GM19025 (cell line): ENCODE data around the gene SIGLEC12.

Experiments used
- ATAC-seq: cut with Tn5 transposase; IDR thresholded peaks from one replicate; pipeline ENCODE4 v1.9.1; 2021; ENCODE audit warnings: mild to moderate bottlenecking, low read depth, moderate library complexity; ENCODE audit not compliant: unreplicated experiment

SIGLEC12 gene

GRCh38 chr19:51501594-51502263 lies at the start of gene SIGLEC12:
Gene SIGLEC12 (minus strand): TSS chr19:51501800. CDS start chr19:51501733, 67 bp downstream.
- ATAC-seq, result no peak

DNA sequence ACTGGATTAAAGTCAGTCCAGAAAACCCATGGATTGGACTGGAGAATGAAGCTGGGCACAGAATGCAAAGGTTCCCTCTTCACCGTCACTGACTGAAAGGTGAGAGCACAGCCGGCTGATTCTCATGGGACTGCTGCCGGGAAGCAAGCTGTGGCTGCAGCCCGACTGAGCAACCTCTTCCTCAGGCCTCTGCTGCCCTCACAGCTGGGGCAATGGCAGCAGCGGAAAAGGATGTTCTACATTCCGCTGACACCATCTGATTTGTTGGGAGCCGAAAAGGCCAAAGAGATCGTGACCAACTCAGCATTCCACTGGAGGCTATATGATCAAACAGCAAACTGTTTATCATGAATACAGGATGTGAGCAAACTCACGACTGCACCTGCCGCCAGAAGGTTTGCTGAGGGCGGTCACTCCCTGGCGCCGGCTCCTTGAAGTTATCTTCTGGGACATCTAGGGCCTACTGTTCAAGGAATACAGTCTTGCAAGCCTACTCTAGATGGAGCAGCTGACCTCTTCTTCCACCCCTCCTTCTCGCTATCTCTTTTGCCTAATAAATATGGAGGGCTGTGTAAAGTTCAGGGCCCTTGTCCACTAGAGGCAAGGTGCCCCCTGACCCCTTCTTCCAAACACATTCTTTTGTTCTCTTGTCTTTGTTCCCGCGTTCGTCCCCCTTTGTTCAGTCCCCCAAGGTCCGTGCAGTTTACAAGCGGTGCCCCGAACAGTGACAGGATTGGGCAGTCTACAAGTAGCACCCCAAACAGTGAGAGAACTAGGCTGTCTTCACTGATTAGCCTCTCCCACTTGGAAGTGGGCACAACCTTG lies 49.5 kb upstream of the SIGLEC12 start:
- no peak for ATAC-seq

GRCh38 chr19:51549533-51550324 lies 48.1 kb upstream of the SIGLEC12 start:
- no peak for ATAC-seq

DNA sequence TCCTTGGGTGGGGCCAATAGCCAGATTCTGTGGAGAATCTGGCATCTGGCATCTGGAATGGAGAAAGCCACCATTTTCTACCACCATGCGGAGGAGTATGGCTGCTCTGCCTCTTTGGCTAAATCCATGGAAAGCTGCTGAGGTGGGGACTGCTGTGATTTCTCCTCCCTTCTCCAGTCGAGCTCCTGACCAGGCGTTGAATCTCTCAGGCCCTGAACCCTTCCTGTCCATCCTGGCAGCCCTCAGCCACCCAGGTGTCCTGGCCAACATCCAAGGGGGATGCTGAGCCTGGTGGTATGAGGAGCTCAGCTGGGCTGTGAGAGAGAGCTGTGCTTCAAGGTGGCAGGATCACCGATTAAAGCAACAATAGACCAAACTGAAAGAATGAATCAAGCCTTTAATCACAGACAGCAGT lies 47.3 kb upstream of the SIGLEC12 start:
- no peak for ATAC-seq

- no peak for ATAC-seq
Observed at GRCh38 chr19:51548213-51548651, 46.6 kb upstream of the SIGLEC12 start.

- no peak for ATAC-seq
Observed at GRCh38 chr19:51547397-51548212, 46.0 kb upstream of the SIGLEC12 start.

DNA sequence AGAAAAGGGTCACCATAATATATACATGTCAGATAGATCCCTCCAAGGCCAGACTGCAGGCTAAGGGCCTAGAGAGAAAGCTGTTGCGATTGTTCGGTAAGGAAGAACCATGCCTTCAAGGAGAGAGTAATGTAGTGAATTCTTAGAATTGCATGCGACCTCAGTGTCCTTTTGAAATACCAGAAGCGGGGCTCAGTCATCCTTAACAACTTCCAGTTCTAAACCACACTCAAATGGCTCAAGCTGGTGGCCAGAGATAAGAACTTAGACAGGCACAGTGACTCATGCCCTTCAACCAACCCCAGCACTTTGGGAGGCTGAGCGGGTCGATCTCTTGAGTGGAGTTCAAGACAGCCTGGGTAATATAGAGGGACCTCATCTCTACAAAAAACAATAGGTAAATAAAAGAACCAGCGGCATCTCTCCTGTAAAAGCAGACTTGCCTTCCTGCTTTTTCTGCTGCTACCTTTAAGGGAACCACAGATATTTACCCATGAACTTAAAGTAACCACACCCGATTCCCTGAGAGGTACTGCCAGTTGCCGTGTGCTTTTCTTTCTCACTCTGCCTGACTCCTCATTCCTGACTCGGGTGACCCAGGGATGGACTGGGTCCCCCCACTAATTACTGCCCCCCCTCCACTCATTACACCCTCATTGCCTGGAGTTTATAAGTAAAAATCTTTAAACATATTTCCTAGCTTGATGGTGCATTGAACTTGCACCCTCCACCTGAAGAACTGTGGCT lies 45.2 kb upstream of the SIGLEC12 start:
- no peak for ATAC-seq

DNA sequence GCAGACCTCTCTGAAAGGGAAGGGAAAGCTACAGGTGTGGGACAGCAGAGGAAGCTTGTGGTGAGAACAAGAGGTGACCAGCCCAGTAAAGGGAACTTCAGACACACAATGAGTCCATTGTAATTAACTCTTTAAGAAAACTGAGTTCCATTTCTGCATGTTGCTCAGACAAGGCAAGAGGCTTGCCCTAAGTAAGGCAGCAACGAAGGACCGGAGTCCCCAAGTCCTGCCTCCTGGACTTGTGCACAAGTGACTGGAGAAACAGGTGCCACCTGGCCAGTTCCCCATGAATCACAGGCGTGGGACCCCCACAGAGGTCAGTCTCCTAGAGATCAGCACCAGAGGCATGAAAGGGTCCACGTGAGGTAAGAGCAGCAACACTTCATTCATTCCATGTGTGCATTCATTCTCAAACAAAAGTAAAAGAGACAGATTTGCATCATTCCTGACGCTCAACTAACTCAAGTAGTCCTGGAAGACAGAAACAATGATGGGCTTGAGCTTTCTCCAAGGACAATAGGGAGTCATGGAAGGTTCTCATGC lies 44.6 kb upstream of the SIGLEC12 start:
- ATAC-seq, result no peak

DNA sequence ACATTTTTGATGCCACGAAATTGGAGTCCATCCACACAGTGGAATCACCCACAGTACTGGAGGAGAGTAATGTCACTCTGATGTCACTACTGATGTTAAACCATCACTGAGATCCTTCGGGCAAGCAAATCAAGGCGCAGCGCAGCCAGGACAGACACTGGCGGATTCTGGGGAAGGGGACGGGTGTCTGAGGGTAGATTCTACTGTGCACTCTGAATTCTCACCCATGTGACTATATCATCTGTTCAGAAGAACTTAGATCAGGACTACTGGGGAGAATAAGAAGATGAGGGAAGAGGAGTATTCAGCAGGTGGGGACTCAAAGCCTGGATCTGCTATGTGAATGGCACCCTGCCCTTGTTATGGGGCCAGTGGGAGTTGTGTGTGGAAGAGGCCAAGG lies 42.4 kb upstream of the SIGLEC12 start:
- no peak for ATAC-seq

DNA sequence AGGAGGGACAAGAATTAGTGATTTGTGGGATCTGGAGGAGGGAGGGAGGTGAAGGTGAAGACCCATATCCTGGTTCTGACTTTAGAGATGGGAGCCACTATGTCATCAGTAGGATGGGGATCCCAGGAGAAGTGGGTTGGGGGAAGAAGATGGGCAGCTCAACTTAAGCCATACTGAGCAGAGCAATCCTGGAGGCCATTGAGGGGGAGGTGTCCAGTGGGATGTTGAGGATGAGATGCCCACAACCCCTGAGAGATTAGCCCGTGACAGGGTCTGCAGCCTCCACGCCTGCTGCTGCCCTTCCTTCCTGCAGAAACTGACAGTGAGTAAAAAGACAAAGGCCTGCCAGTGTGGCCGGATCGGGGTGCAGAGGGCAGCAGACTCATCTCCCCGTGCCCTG lies 41.1 kb upstream of the SIGLEC12 start:
- ATAC-seq, result no peak

- ATAC-seq, result no peak
Observed at GRCh38 chr19:51541458-51542357, 40.1 kb upstream of the SIGLEC12 start.

- no peak for ATAC-seq
Observed at GRCh38 chr19:51539821-51540366, 38.3 kb upstream of the SIGLEC12 start.

- no peak for ATAC-seq
Observed at GRCh38 chr19:51535535-51535934, 33.9 kb upstream of the SIGLEC12 start.

DNA sequence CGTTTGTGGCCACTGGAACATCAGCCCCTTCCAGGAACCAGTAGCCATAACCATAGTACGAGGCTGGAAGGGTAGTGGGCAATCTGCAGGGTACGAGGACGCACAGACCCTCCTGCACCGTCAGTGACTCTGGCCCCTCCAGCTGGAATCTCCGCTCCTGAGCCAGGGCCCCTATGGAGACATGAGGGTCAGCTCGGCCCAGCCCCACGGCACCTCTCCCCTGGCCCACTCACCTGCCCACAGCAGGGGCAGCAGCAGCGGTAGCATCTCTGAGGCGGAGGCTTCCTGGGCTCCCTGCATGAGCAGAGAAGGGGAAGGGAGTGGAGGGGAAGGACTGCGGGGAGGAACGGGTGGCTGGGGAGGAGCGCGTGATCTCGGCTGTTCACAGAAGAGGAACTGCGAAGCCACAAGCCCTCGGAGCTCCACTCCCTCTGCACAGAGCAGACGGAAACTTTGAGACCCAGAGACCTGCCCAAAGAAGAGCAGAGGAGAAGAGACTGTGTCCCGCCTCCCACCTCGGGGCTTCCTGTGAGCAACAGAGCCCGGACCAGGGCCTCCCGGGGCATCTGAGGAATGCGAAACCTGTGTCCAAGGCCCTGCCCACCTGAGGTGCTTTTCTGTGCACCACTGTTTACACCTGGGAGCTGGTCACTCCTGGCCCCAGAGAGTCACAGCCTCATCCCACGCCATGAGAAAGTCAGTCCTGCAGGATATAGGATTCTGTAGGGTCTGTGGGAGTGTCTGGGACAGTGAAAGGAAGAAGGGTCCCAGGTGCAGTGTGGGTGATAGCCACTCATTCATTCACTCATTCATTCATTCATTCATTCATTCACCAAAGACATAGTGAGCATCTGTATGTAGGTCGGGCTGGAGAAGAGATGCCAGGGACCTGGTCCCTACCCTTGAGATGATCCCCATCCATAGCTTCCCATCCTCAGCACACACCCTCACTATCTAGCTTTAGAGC lies 30.0 kb upstream of the SIGLEC12 start, which contains the start of gene SIGLEC6:
TSS of gene SIGLEC6 (minus strand) at position 322 of the 967 bp plus-strand sequence. CDS start at position 300, 22 bp downstream.
- no peak for ATAC-seq

GRCh38 chr19:51530616-51531015 lies 29.0 kb upstream of the SIGLEC12 start:
- ATAC-seq, result no peak

DNA sequence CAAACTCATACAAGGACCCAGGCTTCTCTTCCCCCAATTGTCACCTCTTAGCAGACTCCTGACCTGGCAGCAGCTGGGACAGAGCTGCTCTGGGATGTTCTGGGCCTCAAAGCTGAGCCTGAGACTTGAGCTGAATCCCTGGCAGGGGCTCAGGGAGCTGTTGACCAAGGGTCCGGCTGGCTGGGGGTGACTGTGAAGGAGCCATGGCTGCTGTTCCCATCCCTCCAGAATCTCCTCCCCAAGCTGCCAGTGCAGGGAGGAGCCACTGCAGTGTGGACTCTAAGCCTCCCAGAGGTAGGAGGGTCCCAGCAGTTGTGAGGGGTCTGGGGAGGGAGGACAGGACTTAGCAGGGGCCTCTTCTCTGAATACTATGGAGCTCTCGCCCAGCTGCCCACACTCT lies 27.7 kb upstream of the SIGLEC12 start:
- ATAC-seq, result no peak

GRCh38 chr19:51525651-51526050 lies 24.1 kb upstream of the SIGLEC12 start:
- no peak for ATAC-seq
